Middle frontal gyrus (tissue), 1 donor: ENCODE measurements around the gene G3BP2.
A peak's percentile ranks its signal among the peaks of the same experiment; 100 is the strongest.
"Not testable (repeated sequence)": the region's sequence is repeated elsewhere in the genome, so short reads cannot be mapped to it uniquely, and the experiment has no call there.

Experiments used
- DNase-seq: peaks from one replicate; pipeline ENCODE4 v3.0.0-alpha.2; 2015; ENCODE audit warnings: low spot score; ENCODE audit errors: extremely low spot score

G3BP2 gene

DNA sequence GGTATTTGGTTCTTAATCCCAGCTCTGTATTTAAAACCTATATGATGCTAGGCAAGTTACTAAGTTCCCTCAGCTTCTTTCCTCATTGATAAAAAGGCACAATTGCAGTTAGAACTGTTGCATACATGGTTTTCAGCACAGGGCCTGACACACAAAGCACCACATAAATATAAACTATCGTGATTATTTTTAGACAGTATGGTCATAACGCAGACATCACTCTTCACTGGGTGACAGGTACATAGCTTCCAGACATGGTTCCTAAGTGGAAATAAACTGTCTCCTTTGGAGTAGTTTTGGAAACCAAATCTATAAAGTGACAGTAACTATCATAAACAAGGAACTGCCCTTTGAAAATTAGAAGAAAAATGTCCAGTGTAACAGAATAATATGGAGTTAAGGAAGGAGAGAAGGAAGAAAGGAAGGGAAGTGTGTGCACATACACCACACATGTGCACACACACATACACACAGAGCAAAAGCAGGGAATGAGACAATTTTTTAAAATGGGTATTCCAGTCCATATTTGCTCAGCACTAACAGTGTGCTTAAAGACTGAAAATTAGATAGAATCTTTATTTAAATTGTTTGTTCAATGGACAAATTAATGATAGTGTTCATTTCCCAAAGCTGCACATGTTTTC, 12.5 kb upstream of the G3BP2 start:
- DNase-seq = no peak

DNA sequence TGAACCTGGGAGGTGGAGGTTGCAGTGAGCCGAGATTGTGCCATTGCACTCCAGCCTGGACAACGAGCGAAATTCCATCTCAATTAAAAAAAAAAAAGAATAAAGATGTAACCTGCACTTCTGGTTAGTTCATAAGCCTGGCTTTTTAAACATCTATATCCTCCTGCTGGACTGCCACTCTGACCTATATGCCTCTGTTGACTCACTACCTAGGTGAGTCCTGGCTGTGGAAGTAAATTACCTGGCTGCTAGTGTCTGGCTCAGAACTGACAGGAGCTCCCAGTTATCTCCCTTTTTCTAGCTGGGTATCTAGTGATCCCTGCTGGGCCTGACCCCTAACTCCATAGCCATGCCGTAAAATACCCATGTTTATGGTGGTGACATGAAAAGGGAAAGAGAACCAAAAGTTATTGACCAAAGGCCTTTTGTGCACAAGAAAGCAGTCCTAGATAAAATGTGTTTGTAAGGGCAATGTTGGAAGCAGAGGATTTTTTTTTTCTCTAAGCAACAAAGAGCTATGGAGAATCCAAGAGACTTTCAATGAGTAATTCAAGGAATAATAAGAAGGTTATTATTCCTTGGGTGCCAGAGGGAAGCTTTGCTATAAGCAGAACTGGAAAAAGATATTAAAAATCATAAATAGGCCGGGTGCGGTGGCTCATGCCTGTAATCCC, 10.4 kb upstream of the G3BP2 start:
- no peak for DNase-seq

DNA sequence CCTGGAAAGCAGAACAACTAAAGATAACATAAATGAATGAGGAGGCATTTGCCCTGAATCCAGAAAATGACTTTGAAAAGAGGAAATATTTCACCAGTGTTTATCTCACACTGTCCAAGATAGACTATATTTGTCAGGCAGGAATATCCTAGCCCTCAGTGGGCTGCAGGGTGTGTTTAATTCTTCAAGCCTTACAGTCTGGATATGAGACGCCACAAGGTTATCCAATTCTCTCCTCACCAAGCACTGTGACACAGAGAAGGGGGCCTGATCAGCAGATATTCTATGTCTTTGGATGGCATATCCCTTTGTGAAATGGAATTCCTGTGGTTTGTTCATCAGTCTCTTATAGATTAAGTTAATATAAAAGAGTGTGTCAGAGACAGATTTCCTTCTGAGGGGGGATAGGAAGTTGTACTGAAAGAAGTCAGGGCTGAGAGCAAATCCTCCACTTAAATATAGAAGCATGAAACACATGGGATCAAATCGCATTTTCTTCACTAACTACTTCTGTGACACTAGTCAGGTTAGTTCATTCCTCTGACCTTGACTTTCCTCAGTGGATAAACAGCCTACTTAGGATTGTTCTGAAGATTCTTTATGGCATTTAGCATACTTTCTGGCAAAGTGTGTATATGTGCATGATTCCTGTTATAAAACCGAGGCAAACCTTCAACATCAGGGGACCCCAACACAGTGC, 6.8 kb upstream of the G3BP2 start:
- DNase-seq = no peak

DNA sequence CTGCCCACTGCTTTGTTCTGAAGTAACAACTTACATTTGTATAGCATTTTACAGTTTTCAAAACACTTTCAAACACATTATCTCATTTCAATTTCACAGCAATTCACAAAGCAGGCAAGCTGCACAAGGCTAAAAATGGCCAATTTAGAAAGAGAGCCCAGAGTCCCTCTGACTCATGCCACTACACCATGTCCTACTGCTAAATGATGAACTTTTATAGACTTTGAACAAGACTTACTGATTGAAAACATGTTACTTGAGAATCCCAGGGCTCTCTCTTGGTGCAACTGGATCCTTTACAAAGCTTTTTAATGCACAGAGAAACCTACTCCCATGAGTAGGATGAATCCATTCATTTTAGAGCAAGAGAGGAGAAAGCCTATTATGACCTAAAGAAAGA, 5.8 kb upstream of the G3BP2 start:
- no peak for DNase-seq

DNA sequence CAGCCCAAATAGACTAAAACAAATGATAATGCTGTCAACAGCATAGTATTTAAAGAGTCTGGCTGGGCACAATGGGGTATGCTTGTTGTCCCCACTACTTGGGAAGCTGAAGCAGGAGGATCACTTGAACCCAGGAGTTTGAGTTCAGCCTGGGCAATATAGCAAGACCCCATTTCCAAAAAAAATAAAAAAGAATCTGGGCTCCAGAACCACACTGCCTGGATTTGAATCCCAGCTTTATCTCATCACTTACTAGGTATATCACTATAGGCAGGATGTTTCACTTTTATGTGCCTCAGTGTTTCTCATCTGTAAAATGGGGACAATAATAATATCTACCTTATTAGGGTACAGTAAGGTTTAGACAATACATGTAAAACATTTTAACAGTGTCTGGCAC, 5.3 kb upstream of the G3BP2 start:
- no peak for DNase-seq

DNA sequence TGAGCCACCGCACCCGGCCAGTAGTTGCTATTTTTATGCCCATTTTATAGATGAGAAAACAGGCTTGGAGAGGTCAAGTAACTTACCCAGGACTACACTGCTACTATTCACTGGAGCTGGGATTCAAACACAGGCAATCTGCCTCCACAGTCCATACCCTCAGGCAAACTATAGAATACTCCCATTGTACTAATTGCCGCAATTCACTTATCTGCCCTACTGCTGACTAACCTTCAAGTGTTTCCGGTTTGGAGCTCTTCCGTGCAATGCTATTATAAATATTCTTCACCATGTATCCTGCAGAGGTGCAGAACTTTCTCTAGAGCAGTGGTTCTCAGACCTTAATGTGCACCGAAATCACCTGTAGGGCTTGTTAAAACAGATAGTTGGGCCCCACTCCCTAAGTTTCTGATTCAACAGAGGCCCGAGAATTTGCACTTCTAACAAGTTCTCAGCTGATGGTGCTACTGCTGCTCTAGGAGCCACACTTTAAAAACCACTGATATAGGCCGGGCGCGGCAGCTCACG, 1.9 kb upstream of the G3BP2 start:
- no peak for DNase-seq

DNA sequence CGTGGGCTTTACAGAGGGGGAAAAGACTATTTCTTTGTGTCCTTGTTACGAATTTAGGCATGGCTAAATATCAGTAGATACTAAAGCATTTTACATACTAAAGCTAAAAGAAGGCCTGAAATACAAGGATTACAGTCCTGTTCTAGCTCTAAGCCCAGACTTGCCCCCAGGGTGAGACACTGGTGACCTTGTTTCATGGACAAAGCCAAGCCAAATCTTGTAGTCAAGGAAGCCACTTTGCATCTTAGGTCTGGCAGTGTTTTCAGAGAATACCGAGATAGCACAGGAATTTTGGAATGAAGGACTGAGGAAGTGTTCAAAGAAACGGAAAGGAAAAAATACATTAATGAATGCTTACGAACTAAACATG, 733 bp upstream of the G3BP2 start:
- no peak for DNase-seq

DNA sequence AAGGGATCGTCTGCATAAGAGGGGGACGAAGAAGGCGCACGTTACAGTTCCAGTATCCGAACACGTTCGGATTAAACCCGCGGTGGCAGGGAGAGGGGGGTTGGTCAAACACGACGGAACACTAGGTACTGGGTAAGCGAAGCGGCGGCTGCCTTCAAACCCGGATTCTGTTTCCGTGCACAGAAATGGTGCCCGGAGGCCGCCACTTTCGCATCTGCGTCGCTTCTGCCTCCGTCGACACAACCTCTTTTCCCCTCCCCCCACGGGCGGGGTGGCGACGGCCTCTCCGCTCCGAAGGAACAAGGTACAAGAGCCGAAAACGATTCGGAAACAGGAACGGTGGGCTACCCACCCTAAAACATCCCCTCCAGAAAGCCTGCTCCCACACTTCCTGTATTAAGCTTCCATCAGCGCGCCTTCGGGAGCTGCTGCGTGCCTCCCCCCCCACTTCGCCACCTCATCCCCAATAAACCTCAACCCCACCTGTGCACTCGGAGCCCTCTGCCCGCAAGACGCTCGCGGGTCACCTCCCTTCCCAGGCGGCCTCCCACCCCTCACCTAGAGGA, 667 bp downstream of the G3BP2 start:
- DNase-seq = peak; percentile 23

DNA sequence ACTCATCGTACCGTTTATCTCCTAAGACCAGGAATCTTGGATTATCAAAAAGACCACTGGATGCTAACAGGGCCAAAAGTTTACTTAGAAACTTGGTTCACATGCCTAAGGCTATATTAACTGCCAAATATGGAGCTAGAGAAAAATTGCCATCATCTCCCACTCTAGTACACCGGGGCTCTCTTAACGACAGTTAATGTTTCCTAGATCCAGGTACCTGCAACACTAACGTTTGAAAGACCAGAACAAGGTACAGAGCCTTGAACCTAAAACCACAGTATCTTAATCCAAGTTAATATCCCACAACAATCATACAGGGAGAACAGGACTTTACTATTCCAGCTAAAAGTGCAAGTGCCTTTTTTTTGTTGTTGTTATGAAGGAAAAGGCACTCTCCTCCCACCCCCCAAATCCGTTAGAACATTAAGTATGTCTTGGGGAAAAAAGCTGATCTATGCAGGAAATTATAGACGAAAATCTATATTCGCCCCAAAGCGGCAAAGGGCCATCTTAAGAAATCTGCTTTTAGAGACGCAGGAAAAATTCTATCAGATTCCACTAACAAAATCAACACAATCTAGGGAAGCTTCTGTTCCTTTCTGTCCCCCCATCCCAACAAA, 1.3 kb downstream of the G3BP2 start:
- no peak for DNase-seq

DNA sequence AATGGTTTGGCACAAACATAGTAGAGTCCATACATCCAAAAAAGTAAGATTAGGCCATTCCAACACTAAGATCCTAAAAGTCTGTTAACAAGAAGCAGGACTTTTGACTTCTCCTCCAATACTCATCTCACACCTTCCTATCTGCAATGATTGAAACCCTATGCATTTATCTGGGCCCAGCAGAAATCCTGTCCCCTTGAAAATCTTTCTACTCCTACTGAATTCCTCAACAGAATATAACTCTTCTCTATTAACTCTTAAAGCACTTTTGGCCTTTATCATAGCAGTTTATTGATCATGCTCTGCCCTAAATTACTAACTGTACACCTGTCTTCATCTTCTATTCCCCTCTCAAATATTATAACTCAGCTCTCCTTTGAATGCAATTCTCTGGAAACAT, 4.6 kb downstream of the G3BP2 start:
- no peak for DNase-seq

DNA sequence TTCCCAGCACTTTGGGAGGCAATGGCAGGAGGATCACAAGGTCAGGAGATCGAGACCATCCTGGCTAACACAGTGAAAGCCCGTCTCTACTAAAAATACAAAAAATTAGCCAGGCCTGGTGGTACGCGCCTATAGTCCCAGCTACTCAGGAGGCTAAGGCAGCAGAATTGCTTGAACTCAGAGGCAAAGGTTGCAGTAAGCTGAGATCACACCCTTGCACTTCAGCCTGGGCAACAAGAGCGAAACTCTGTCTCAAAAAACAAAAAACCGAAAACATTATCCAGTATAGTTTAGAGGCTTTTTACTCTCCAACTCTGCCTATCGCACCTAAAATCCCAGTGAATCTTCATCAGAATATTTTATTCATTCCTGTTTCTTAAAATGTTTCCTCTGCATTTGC, 5.6 kb downstream of the G3BP2 start:
- not testable (repeated sequence) for DNase-seq

DNA sequence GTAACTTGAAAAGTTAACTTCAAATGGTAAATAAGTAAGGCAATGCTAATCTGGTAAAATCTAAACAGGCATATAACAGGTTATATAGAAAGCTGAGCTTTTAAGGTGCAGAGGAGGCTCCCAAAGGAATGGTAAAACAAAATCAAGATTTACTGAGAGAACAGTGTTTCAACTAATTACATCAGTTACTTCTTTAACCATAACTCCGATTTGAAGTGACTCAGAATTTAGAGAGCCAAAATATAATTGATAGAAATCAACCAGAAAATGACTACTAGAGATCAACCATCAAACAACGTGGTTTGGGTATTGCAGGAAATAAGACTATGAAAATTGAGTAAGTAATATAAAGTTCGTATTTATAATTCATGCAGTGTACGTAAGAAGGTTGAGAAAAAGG, 6.9 kb downstream of the G3BP2 start:
- DNase-seq = no peak

DNA sequence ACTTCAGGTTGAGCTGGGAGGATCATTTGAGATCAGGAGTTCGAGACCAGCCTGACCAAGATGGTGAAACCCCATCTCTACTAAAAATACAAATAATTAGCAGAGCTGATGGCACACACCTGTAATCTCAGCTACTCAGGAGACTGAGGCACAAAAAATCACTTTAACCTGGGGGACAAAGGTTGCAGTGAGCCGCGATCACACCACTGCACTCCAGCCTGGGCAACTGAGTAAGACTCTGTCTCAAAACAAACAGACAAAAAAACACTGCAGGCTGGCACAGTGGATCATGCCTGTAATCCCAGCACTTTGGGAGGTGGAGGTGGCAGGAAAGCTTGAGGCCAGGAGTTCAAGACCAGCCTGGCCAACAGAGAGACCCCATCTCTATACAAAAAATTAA, 8.6 kb downstream of the G3BP2 start:
- DNase-seq = not testable (repeated sequence)

DNA sequence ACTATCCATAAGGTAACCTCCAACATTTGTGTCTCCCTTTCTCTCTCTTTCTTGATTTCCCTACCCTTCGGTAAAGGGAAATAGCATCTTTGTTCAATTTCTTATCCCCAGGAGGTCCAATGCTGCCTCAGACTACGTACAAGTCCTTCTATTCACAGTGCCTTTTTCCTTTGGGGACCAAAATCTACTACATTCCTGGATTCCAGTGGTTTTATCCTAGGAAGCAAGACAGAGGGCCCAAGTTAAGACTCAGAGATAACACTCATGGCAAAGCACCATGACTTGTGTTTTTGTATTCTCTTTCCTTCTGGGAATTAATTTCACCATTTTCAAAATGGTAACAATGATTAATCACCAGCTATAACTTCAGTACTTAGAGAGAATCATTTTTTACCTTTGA, 10.6 kb downstream of the G3BP2 start:
- no peak for DNase-seq

DNA sequence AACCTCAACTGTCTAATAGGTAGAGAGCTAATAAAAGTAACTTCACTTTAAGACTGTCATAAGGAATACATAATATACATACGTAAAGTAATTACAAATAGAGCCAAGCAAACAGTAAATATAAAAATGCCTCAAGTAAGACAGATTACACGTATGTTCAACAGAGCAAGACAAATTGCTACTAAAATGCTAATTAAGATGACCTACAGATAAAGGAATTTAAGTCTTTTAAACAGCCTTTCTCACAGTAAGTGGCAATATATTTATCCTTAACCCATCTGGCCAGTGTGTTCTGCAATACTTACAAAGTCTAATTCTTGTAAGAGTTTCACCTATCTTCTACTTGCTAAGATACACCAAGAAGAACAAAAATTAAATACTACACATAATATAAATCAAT, 12.7 kb downstream of the G3BP2 start:
- DNase-seq = no peak

DNA sequence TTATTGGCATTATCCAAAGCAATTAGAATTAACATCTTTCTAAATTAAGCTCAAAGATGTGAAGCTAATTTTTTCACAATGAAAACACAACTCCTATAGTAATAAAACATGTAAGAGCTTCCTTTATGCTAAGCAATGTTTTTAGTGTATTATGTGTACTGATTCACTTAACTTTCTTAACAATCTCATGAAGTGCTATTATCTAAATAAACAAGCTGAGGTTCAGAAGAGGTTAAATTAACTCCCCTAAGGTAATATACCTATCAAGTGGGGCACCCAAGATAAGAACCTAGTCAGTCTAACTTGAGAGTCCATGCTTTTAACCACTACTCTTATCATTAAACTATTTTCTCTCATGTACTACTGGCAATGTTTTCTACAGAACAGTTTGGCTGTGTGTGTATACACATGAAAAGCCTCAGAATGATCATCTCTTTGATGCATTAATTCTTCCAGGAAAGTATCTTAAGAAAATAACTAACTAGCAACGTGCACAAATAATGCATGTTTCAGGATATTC, 13.6 kb downstream of the G3BP2 start:
- DNase-seq = no peak

DNA sequence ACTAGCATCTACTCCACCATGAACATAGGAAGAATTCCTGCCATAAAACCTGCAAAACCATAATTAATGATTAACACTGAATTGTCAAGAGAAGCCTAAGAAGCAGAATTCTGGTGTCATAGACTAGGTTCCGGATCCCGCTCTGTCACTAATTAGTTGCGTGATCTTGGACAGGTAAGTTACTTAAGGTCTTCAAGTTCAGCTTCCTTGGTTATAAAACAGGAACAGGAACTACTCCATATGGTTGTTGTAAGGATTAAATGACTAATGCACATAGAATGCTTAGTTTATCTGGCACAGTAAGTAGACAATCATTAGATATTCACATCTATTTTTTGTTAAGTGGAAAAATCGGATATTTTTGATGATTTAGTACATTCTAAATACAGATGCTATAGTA, 14.3 kb downstream of the G3BP2 start:
- DNase-seq = no peak

DNA sequence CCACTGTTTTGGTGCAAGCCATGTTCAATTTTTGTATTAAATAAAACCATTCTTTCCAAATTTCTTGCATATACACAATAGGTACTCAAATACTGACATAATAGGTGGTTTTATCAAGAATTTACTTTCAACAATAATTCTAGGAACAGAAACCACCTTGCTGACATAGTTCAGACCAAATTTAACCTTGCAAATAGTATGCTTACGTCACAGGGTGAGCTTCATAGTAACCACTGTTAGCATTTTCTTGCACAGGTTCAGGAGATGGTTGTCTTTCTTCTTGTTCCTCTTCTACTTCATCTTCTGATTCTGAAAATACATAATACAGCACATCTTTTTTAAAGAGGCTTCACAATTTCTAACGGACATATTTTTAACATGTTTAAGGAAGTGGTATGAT, 17.6 kb downstream of the G3BP2 start:
- DNase-seq = no peak

DNA sequence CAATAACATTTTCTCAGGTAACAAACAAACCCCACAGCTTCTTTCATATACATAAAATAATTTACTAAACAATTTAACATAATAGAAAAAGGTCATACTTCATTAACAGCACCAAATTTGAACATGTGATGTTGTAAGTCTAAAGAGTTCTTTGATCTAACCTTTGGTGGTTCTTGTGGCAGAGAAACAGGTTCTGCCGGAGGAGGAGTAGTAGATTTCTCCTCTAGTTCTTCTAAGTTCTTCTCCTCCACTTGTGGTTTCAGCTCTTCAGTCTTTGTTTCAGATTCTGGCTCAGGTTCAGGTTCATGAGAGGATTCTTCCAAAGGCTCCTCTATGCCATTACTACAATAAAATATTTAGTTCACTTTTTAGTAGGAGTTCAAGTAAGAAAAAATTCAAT, 18.3 kb downstream of the G3BP2 start:
- no peak for DNase-seq

DNA sequence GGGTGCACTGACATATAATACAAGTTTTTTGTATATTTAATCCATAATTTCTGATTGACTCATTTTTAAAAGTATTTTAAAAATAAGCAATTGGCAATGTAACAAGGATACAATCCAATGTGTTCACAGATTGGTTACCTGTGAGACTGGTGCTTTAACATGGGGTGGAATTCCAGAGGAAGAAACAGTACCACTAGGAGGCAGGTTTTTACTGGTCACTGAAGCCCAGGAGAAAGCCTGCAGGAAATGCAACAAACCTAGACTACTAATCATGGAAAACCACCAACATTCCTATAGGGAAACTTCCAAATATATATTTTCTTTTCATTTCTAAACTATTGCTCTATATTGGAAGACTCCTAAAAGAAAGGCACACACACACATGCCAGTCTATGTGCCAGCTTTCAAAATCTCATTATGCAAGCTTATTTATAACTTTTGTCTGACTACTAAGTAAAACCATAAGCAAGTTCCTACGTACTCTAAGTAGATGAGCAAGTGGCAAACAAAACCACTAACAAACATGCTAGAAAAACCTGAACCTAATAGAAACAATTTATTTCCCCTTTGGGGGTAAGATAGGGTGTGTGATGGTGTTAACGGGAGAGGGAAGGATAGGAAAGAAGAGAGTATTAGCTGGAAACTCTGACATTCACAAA, 19.2 kb downstream of the G3BP2 start:
- no peak for DNase-seq

DNA sequence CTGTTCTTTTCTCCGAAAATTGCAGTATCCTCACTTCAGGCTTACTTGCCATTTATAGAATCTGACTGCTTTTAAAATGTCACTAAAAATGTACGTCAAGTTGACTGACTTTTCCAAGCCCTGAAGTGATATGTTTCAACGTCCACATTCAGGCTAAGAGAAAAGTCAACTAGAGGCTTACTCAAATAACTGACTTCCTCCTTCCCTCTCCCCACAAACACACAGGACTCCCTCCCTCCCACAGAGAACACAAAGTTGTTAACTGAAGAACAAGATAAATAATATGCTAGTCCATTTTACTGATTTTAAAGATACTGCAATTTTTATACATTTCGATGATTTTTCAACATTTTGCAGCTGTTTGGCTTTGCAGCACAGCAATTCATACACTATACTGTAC, 29.1 kb downstream of the G3BP2 start:
- no peak for DNase-seq
